AG09319 (cell line): ENCODE results near the gene NSMCE1.
A peak's percentile ranks its signal among the peaks of the same experiment; 100 is the strongest.

Experiments used
- DNase-seq: peaks from one replicate; pipeline ENCODE4 v3.0.0-alpha.2; 2010; ENCODE audit warnings: low read depth; ENCODE audit errors: extremely low read depth
- TF ChIP-seq, protein P1 (sequence below): IDR thresholded peaks from 2 replicates; pipeline ENCODE4 v1.5.1; 2011; ENCODE audit warnings: low read depth, mild to moderate bottlenecking, inconsistent platforms, low read length, moderate library complexity

NSMCE1 gene

DNA sequence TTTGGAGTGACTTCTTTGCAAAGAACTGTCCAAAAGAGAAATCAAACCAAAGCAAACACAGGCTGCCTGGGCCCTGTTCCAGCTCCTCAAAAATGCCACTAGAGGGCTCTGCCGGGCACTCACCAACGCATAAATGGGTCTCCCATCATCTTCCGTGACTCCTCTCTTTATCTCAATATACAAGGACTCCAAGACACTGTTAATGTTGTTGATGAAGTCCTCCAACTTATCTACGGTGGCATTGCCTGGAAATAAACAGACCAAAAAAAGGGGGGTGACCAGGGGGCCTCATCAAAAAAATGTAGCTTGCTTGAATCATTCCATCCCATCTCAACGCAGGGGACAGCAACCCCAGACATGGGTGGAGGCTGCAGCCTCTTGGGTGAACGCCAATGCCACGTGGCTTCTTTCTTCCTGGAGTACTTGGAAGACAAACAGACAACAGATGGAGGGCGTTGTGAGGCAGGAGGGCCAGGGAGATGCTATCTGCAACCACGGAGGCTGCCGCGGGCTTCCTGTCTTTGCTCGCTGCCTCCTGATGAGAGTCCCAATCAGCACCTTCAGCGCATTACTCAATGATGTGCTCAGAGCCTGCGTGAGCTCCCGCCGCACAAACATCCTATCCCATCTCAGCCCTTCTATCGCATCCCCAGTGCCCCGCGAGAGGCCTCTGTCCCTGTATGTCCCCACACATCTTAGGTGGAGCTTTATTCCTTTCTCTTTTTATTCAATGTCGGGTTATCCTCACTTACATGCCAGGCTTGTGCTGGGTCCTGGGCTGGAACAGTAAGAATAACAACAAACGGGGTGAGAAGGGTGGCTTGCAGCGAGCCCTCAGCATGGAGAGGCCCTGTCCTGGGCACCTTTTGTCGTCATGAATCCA, 33.3 kb downstream of the NSMCE1 start:
- DNase-seq, result peak; percentile 81
- TF ChIP-seq, protein P1, sequence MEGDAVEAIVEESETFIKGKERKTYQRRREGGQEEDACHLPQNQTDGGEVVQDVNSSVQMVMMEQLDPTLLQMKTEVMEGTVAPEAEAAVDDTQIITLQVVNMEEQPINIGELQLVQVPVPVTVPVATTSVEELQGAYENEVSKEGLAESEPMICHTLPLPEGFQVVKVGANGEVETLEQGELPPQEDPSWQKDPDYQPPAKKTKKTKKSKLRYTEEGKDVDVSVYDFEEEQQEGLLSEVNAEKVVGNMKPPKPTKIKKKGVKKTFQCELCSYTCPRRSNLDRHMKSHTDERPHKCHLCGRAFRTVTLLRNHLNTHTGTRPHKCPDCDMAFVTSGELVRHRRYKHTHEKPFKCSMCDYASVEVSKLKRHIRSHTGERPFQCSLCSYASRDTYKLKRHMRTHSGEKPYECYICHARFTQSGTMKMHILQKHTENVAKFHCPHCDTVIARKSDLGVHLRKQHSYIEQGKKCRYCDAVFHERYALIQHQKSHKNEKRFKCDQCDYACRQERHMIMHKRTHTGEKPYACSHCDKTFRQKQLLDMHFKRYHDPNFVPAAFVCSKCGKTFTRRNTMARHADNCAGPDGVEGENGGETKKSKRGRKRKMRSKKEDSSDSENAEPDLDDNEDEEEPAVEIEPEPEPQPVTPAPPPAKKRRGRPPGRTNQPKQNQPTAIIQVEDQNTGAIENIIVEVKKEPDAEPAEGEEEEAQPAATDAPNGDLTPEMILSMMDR, result peak; percentile 88

DNA sequence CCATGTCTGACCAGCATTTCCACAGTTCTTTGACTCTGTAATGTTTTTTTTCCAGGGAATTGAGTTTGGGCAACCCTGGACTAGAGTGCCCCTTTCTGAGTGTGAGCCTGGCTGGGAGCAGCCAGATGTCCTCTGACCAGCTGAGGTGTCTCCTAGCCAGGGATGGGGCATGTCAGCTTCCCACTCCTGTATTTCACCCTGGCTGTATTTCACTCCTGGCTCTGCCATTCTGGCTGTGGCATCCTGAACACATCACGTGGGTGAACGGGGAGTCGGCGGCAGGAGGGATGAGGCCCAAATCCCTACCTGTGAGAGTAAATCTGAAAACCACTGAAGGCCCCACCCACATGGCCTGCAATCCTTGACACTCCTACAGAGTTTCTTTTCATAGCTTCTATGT, 34.0 kb downstream of the NSMCE1 start:
- no peak for DNase-seq
- TF ChIP-seq, protein P1, result no peak

DNA sequence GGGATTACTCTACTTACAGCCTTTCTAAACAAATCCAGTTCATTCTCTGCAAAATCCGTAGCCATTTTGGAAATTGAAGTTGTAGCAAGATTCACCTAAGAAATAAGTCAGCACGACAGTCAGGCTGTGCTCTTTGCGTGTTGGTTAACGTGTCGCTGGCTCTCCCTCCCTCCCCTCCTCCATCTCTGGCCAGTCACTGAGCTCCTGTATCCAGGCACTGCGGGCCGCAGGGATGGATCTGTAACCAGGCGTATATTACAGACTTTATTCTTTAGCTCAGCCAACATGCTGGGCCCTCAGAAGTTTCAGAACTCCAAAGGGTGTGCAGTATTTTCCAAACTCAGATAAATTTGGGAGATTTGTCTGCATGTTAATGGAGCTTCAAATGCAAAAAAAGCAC, 34.4 kb downstream of the NSMCE1 start:
- no peak for DNase-seq

DNA sequence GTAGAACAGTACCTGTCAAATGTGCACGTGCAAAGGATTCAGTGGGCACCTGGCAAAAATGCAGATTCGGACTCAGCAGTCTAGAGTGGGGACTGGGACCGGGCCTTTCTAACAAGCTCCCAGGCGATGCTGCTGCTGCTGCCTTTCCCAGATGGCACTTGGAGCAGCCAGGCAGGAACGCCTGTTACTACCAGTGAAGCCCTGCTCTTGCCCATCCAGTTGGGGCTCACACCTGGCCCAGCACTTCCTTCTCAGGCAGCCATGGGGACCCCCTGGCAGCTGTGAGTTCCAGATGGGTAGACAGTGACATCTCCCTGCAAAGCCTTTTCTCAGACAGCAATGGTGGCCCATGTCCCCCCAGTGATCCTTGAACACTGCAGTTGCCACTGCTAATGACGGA, 34.8 kb downstream of the NSMCE1 start:
- TF ChIP-seq, protein P1, result no peak
- DNase-seq, result no peak

More for the DNA sequence above, 34.4 kb downstream of the NSMCE1 start:
- TF ChIP-seq, protein P1, result no peak

DNA sequence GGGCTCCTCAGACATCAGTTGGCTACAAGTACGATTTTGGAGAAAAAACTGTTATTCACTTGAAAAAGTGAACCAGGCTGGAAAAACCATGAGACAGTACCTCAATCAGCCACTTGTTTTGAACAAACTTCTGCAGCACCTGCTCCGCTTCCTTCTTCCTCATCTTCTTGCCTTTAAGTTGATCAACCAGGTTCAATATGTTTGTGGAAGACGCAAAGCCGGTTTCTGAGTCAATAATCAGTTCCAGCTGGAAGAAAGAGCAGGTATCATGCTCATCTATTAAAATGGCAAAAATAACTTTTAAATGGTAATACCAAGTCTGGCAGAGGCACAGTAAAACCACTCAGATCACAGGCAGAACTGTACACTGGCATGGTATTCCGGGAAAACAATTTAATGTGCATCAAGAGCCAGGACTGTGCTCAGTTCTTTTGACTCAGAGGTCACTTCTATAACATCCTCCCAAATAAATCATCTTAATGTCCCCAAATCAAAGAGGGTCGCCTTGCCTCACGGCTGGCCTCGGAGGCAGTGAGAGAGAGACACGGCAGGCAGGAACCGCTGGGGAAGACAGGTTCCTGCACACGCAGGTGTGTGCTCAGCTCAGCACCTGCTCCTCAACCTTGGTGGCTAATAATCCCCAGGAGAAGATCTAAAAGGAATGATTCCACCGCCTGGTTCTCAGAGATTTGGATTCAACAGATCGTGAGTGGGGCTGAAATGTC, 35.5 kb downstream of the NSMCE1 start:
- TF ChIP-seq, protein P1, result no peak
- no peak for DNase-seq

DNA sequence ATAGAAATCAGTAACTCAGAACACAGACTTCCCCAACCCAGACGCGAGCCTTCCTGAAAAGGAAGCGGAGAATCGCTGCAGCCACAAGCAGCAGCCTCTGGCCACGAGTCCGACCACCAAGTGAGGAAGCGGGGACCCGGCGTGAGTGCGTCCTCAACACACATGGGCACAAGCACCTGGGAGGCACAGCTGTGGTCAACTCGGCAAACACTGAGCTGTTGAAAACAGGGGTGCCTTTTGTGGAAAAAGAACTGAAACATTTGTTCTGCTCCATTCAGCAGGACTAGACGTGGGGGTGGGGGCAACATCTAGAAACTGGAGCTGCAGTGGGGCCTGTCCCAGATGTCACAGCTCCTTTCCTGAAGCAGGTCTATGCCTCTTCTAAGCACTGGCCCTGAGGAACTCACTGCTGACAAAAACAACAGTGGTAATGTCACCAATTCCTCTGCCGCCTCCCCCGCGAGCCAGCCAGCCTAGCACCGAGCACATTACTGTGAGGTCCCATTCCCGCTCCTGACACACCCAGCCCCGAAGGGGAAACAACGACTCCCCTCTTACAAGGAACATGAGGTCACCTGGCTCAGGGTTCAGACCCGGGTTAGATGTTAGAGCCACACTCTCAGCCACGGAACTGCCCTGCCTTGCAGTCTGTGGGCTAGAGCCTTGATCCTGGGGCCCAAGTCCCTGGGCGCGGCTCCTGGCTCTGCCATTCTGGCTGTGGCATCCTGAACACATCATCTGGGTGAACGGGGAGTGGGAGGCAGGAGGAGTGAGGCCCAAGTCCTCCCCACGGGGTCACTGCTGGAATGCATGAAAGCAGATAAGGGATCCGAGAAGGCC, 36.3 kb downstream of the NSMCE1 start:
- TF ChIP-seq, protein P1, result no peak
- DNase-seq, result no peak

DNA sequence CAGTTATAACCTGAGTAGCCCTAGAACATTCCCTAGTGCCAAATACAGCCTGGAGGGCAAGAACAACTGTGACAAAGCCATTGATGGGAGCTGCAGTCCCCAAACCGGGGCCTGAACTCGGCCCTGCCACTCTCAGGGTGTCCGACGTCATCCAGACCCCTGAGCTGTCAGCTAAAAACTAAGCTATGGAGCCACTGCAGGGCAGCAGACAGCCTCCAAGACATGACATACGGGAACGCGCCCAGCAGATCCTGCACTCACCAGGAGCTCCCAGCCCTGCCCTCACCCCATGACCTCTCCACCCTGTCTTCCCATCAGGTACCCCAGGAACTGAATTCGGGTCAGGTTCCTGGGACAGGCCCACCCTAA, 36.9 kb downstream of the NSMCE1 start:
- no peak for DNase-seq
- TF ChIP-seq, protein P1, result no peak
